CD4-positive, alpha-beta T cell treated with Interleukin-21 for 1 hour (primary cell): Measurements from ENCODE around the gene AURKB.
A peak's percentile ranks its signal among the peaks of the same experiment; 100 is the strongest.

Source experiments
- DNase-seq: peaks from one replicate; pipeline ENCODE4 v3.0.0-alpha.2; 2020

Gene AURKB

DNA sequence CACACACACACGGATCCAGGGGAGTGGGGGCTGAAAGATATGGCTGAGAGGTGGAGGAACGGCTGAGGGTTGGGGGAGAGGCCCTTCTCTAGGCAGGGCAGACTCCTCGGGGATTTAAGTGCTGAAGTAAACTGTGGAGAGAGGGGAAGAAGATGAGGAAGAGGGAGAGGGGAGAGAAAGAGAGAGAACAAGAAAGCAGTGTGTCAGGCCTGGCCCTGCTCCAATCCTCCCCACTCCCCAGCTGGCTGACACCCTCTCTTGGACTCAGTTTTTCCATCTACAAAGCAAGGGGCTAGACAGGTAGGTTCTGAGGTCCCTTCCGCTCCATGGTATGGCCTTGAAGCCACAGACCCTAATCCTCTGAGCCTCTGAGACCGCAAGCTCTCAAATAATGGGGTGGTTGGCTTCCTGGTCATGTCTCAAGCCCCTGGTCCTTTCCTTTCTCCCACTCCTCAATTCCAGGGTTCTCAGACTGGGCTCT is 49.6 kb downstream of the AURKB start:
- DNase-seq = peak; percentile 36

DNA sequence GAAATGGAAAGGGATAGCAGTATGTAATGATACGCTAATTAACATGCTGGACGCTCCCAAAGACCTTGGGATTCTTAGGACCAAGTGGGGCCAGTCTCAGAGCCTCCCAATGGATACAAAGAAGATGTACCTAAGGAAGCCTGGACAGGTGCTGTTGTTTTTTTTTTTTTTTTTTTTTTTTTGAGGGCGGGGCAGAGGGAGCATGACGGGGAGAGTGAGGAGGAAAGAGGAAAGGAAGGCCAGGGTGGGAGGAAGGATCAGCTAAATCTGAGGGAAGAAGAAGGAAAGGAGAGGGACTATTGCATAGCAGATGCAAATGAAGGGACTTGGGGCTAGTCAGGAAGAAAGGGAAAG is 50.2 kb downstream of the AURKB start:
- DNase-seq = no peak

DNA sequence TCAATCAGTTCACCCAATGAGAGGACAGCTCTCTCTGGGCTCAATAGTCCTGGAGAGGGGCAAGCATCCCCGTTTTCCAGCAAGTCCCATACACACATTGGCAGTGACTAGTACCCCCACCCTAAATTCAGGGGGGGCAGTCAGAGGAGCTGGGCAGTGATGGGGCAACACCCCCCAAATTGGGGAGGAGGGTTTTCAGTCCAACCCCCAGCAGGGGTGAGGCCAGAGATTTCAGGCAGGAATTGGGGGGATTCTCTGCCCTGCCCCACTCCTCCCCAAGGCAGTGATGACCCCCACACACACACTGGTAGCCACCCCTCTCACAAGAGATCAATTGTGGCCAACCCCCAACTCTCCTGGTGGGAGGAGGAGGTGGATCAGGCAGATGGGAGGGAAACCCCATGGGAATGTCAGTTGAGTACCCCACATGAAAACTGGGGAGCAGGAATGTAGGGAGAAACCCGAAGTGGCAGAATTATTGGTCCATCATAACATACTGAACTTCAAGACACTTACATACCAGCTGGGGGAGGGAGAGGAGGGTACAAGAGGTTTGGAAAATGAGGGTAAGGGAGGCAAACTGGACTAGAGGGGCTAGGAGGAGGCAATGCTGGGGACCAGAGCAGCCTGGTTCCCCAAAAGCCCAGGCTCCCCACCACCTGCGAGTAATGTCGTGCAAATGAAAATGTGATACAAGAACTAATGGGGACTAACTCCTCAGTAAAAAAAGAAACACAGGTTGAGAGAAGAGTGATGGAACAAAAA is 50.7 kb downstream of the AURKB start:
- DNase-seq = peak; percentile 16

DNA sequence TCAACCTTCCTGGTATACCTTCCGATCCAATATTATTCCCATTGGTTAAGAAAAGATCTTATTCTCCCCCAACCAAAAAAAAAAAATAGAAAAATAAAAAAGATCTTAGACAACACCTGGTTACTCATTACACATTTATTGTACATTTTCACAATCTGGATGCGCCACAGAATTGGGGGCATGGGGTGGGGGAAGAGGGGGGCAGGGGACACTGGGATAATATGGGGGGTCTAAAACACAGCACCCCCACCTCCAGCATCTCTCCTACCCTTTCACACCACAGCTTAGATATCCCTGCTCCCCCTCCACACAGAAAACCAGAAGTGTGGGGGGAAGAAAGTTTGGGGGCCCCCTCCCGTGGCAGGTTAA is 51.4 kb downstream of the AURKB start:
- DNase-seq = no peak

DNA sequence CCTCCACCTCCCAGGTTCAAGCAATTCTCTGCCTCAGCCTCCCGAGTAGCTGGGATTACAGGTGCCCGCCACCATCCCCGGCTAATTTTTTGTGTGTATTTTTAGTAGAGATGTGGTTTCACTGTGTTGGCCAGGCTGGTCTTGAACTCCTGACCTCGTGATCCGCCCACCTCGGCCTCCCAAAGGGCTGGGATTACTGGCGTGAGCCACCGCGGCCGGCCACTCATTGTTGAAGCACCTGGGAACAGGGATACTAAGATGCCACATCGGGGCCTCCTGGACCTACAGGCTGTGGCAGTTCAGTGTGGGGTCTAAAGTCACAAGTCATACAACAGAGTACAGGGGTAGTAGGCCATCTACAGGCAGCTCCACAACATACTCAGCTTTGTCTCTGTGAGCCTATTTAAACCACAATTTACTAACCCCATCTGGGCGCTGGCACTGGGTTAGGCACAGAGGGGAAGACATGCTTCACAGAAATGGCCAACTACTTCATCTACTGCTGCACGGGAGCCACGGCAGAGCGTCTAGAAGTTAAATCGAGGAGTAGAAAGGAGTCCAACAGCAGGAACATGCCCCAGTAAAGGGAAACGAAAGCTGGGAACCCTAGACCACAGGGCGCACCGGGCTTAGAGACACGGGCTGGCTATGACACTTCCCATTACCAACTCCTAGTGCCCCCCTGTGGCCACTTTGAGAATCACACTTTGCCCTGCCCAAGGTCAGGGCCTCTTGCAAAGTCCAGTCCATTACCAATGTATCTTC is 51.9 kb downstream of the AURKB start:
- peak; percentile 90 for DNase-seq

GRCh38 chr17:8156246-8156992 is 54.0 kb downstream of the AURKB start:
- DNase-seq = peak; percentile 100

DNA sequence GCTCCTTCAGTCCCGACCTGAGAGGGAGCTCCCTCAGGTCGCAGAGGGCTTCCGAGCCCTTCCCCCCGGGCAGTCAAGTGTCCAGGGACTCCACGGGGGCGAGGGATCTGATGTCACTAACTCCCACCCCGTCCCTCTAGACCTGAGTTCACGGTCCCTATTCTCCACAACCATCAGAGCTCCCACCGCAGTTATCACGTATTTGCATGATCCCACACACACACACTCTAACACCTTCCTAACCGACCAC is 54.5 kb downstream of the AURKB start:
- no peak for DNase-seq

- peak; percentile 49 for DNase-seq
These were observed 55.0 kb downstream of the AURKB start for GRCh38 chr17:8155231-8155995.
